Omental fat pad (tissue), 4 donors: ENCODE results near the gene HPN. TPM values are rescaled to one million over a fixed set of nuclear protein-coding genes. Genes with fewer than 3 reads are reported as not detected.
A peak's percentile ranks its signal among the peaks of the same experiment; 100 is the strongest.

Source experiments
- ATAC-seq: fragments of 150-250 bp; one replicate; pipeline ENCODE4 v1.9.1; 2016; ENCODE audit warnings: mild to moderate bottlenecking, moderate library complexity; ENCODE audit not compliant: low FRiP score
- DNase-seq: peaks from one replicate; pipeline ENCODE4 v3.0.0-alpha.2; 2019; ENCODE audit warnings: low spot score
- total RNA-seq, 4 donors: library from RNA; depleted of rRNA; stranded (reverse); fragments of >200 nt; gene quantifications; one replicate each; pipeline ENCODE4 v1.1.0, GENCODE V29; 2016
- TF ChIP-seq, protein P1 (sequence below), 3 donors: fragments of 450-650 bp; IDR thresholded peaks; one replicate each; pipeline ENCODE4 v1.5.1; 2016 to 2017; ENCODE audit warnings: antibody characterized with exemption in 3 of 3, mild to moderate bottlenecking in 3 of 3, moderate library complexity in 2 of 3

The HPN gene
- total RNA-seq, 4 donors from 2014 or later, result 0.95 to 1.4 (median 1.2) TPM

DNA sequence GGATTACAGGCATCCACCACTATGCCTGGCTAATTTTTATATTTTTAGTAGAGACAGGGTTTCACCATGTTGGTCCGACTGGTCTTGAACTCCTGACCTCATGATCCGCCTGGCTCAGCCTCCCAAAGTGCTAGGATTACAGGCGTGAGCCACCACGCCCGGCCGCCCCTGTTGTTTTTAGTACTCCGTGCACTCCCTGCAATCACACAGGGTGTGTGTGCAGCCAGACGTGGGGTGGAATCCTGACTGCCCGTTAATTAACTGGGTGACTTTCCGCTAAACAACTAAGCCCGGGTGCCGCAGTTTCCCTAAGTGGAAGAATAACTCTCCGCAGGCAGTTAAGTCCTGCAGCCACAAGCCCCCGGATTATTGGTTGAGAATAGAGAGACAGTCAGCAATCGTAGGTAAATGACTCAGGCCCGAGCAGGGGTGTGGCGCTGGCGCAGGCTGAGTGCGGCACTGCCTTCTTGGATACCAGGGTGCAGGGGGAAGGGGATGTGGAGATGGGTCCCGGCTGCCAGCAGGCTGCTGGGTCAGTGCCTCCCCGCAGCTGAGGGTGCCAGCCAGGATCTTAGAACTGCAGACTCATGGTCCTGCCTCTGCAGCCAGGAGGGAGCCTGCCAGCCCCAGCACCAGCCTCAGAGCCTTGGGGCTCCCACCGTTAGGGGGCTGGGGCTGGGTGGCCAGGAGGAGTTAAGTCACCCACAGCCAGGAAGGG, 68.0 kb downstream of the HPN start:
- TF ChIP-seq, protein P1, sequence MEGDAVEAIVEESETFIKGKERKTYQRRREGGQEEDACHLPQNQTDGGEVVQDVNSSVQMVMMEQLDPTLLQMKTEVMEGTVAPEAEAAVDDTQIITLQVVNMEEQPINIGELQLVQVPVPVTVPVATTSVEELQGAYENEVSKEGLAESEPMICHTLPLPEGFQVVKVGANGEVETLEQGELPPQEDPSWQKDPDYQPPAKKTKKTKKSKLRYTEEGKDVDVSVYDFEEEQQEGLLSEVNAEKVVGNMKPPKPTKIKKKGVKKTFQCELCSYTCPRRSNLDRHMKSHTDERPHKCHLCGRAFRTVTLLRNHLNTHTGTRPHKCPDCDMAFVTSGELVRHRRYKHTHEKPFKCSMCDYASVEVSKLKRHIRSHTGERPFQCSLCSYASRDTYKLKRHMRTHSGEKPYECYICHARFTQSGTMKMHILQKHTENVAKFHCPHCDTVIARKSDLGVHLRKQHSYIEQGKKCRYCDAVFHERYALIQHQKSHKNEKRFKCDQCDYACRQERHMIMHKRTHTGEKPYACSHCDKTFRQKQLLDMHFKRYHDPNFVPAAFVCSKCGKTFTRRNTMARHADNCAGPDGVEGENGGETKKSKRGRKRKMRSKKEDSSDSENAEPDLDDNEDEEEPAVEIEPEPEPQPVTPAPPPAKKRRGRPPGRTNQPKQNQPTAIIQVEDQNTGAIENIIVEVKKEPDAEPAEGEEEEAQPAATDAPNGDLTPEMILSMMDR (IDR thresholded peaks at IDR 0.05), result no peak
- DNase-seq (no peak), ATAC-seq (no peak)

DNA sequence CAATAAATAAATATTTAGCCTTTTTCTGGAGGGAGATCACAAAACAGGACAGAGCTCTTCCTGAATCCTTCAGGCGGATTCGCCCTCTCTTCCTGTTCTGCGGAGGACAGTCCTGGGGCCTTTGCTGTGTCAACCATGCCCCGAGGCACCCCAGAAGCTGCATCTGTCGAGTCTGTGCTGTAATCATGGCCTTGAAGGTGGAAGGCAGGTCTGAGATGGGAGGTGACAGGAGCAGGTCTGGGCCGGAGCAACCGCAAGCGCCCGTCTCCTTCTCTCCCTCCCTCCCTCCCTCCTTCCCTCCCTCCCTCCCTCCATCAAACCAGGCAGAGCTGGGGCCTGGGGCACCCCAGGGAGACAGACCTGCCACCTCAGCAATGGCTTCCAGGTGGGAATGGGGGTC, 69.5 kb downstream of the HPN start:
- TF ChIP-seq, protein P1 (IDR thresholded peaks at IDR 0.05), result no peak
- no peak for ATAC-seq
- no peak for DNase-seq

DNA sequence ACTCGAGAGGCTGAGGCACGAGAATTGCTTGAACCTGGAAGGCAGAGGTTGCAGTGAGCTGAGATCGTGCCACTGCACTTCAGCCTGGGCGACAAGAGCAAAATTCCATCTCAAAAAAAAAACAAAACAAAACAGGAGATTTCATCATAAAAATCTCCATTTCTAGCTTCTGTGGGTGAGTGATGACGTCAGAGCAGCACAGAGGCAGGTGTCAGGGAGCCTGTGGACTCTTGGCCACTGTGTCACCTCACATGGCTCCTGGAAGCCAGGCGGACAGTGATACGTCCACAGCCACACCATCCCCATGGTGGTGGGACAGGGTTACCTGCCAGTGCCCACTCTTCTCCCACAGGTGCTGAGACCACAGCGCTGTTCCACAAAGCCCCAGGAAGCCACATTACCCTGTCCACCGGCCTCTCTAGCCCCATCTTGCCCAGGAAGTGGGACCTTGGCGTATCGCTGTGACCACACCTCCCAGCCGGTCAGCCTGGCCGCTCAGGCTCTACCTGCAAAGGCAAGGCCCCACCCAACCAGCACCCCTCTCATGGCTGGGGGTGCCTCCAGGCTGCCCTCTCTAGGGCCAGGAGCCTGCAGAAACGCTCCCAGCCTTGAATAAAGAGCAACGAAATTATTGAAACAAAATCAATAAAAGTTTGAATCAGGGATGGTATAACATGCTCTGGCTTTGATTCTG, 71.6 kb downstream of the HPN start:
- TF ChIP-seq, protein P1 (IDR thresholded peaks at IDR 0.05), result no peak
- no peak for DNase-seq
- ATAC-seq, result no peak

DNA sequence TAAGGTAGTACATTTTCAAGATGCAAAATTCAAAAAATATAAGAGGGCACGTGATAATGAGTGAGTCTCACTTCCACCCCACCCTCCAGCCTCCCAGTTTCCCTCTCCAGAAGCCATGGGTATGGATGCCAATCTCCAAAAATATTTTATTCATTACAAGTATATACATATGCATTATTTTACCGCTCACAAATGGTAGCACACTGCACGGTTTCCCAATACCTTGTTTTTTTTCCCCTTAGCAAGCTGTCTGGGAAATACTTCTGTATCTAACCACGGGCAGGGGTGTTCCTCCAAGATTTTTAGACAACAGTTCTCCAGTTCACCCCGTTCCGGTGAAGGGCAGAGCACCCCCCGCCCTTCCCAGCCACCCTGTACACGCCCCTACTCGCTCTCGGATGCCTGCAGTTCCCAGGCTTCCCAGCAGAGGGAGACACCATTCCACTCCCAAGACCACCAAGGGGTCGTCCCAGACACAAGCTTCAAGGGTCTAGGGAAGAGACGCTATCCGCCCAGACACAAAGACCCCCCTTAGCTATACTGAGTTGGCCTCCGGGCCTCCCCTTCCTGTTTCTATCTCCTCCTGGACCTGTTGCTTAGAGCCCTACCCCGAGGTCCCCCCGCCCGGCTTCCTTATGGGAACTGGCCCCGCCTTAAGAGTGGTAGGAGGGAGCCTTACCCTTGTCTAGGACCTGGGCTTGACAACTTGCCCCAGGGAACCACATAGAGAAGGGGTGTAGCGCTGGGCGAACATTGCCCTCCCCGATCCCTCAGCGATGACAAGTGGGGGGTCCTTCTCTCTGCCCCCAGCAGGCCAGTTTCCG, 73.0 kb downstream of the HPN start:
- ATAC-seq, result peak; percentile 81
- TF ChIP-seq, protein P1 (IDR thresholded peaks at IDR 0.05), result peak in 1 of 3 donors; percentile 84
- DNase-seq, result peak; percentile 83

DNA sequence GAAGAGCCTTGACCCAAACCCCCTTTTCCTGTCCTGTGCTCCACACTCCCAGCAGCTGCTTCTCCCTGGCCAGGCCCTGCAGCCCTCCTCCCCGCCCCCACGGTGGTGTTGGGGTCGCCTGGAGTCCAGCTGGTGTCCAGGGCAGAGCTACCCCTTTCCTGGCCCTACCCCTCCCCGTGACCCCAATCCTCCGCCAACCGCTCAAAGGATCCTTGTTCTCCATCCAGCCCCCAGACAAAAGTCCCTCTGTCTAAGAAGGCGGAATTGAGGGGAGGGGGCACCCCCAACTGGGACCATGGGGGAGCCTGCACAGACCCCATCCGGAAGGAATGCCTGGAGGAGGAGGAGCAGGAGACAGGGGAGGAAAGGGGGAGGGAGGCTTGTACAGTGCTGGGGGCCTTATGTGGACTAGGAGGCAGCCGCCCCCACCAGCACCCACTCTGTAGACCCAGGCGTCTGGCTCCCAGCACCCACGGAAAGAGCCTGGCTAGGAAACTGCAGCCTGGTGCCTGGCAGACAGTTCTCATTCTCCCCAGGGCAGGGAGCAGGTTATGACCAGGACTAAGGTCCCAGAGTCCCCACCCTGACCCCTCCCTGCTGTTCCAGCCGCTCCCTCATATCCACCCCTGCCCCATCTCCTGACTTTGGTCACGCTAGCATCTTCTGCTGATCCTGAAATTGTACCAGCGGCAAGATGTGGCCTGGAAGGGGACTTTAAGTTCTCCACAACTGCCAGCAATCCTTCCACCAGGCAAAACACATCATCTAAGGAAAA, 73.8 kb downstream of the HPN start, which contains the start of gene FXYD3:
TSS of gene FXYD3 (plus strand) at position 647 of the 775 bp plus-strand sequence. CDS start 3,554 bp downstream, outside the sequence.
- DNase-seq (no peak), ATAC-seq (no peak)
- TF ChIP-seq, protein P1 (IDR thresholded peaks at IDR 0.05), result no peak

Other genes starting within 250 kb of the HPN start
- gene ZNF30, start 114.8 kb upstream of the HPN start, total RNA-seq, result 1 to 10 TPM in 2 of 4 donors, under 1 TPM in 2; 0.93 to 3.9 (median 1.5) TPM
- 10 to 100 TPM in 2 of 4 donors, 1 to 10 TPM in 2; 3.7 to 29.3 (median 8.7) TPM for gene ZNF792, start 77.5 kb upstream of the HPN start, total RNA-seq
- 10 to 100 TPM; 34.7 to 70.7 (median 43.3) TPM for gene GRAMD1A, start 41.4 kb upstream of the HPN start, total RNA-seq
- 10 to 100 TPM in 3 of 4 donors, 1 to 10 TPM in 1; 8.0 to 23.2 (median 11.8) TPM for gene SCN1B, start 11.3 kb upstream of the HPN start, total RNA-seq
- gene FXYD3, start 74.1 kb downstream of the HPN start, total RNA-seq, result 1 to 10 TPM in 1 of 4 donors, under 1 TPM in 1, not detected in 2; 0.38 to 2.6 TPM
- gene LGI4, start 93.3 kb downstream of the HPN start, total RNA-seq, result 10 to 100 TPM in 1 of 4 donors, 1 to 10 TPM in 3; 6.2 to 31.1 (median 8.3) TPM
- gene FXYD1, start 97.1 kb downstream of the HPN start, total RNA-seq, result 10 to 100 TPM; 20.5 to 32.2 (median 25.7) TPM
- gene FXYD7, start 101.5 kb downstream of the HPN start, total RNA-seq, result not detected
- gene FXYD5, start 113.0 kb downstream of the HPN start, total RNA-seq, result 100 to 1,000 TPM in 1 of 4 donors, 10 to 100 TPM in 3; 68.9 to 129 (median 88.8) TPM
- gene FAM187B, start 187.0 kb downstream of the HPN start, total RNA-seq, result not detected
- gene LSR, start 207.3 kb downstream of the HPN start, total RNA-seq, result 10 to 100 TPM; 10.4 to 30.9 (median 17.9) TPM
- gene USF2, start 227.2 kb downstream of the HPN start, total RNA-seq, result 100 to 1,000 TPM in 2 of 4 donors, 10 to 100 TPM in 2; 67.0 to 106 (median 92.0) TPM
- 1 to 10 TPM in 1 of 4 donors, not detected in 3; 1.3 TPM for gene HAMP, start 240.8 kb downstream of the HPN start, total RNA-seq